NB4 (cell line): ENCODE data around the gene CA14.

Experiments used
- DNase-seq: peaks from one replicate; pipeline ENCODE4 v3.0.0; 2010; ENCODE audit warnings: low read depth
- H3K4me3 ChIP-seq: one replicate; pipeline ENCODE4 v1.5.1; 2011; ENCODE audit warnings: mild to moderate bottlenecking, low read depth, low read length, moderate library complexity
- CTCF ChIP-seq: IDR thresholded peaks from one replicate; pipeline ENCODE4 v1.5.1; 2012; ENCODE audit warnings: low read depth, low read length
- MAX ChIP-seq: IDR thresholded peaks from 2 replicates; pipeline ENCODE4 v1.6.1; 2011; ENCODE audit warnings: low read depth, low read length
- MYC ChIP-seq: IDR thresholded peaks from 2 replicates; pipeline ENCODE4 v1.6.1; 2011; ENCODE audit warnings: low read depth, low read length
- POLR2A ChIP-seq: IDR thresholded peaks from 2 replicates; pipeline ENCODE4 v1.6.1; 2011; ENCODE audit warnings: mild to moderate bottlenecking; ENCODE audit not compliant: insufficient read length; ENCODE audit errors: extremely low read depth

CA14 gene

GRCh38 chr1:150256554-150257341, 826 bp upstream of the CA14 start:
- TF ChIP-seq MYC (no peak), MAX (no peak), CTCF (no peak), POLR2A (no peak)
- no peak overlapping the region for H3K4me3 ChIP-seq

GRCh38 chr1:150259217-150259616, 1.6 kb downstream of the CA14 start:
- DNase-seq, result no peak
- H3K4me3 ChIP-seq, result no peak overlapping the region
- no peak for TF ChIP-seq MAX
- TF ChIP-seq POLR2A, result no peak
- TF ChIP-seq MYC, result no peak
- TF ChIP-seq CTCF, result no peak

More at GRCh38 chr1:150256554-150257341, 826 bp upstream of the CA14 start:
- no peak for DNase-seq

GRCh38 chr1:150259758-150260669, 2.4 kb downstream of the CA14 start:
- no peak for TF ChIP-seq CTCF
- H3K4me3 ChIP-seq, result no peak overlapping the region
- no peak for DNase-seq

- DNase-seq, result no peak
- no peak for TF ChIP-seq MYC
- no peak for TF ChIP-seq CTCF
- no peak for TF ChIP-seq MAX
- no peak for TF ChIP-seq POLR2A
- no peak overlapping the region for H3K4me3 ChIP-seq
Observed at GRCh38 chr1:150261367-150261766, 3.8 kb downstream of the CA14 start.

GRCh38 chr1:150262388-150263320, 5.1 kb downstream of the CA14 start:
- no peak for DNase-seq
- no peak for TF ChIP-seq MYC
- no peak for TF ChIP-seq POLR2A
- no peak for TF ChIP-seq CTCF
- no peak for TF ChIP-seq MAX
- no peak overlapping the region for H3K4me3 ChIP-seq
